ENCODE results near the gene LEMD3.

- TF ChIP-seq EZH2 (IDR thresholded peaks at IDR 0.05; ENCODE audit: low read length, unreplicated experiment): no peak
- TF ChIP-seq, protein P1, sequence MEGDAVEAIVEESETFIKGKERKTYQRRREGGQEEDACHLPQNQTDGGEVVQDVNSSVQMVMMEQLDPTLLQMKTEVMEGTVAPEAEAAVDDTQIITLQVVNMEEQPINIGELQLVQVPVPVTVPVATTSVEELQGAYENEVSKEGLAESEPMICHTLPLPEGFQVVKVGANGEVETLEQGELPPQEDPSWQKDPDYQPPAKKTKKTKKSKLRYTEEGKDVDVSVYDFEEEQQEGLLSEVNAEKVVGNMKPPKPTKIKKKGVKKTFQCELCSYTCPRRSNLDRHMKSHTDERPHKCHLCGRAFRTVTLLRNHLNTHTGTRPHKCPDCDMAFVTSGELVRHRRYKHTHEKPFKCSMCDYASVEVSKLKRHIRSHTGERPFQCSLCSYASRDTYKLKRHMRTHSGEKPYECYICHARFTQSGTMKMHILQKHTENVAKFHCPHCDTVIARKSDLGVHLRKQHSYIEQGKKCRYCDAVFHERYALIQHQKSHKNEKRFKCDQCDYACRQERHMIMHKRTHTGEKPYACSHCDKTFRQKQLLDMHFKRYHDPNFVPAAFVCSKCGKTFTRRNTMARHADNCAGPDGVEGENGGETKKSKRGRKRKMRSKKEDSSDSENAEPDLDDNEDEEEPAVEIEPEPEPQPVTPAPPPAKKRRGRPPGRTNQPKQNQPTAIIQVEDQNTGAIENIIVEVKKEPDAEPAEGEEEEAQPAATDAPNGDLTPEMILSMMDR (conservative IDR thresholded peaks at IDR 0.05; ENCODE audit: low read depth, low read length): no peak
- no peak for TF ChIP-seq EZH2phosphoT487 (IDR thresholded peaks at IDR 0.05; ENCODE audit: borderline replicate concordance, low read length)
Measured at GRCh38 chr12:65252515-65252914, 83.1 kb downstream of the LEMD3 start.
